IPS-15b (cell line): ENCODE results near the gene OLFM2.
"Not testable (repeated sequence)": the region's sequence is repeated elsewhere in the genome, so short reads cannot be mapped to it uniquely, and the experiment has no call there.

Experiments used
- H3K27me3 ChIP-seq: one replicate; pipeline ENCODE4 v1.6.1; 2013; ENCODE audit warnings: low read length; ENCODE audit not compliant: control insufficient read depth, insufficient read depth
- H3K36me3 ChIP-seq: one replicate; pipeline ENCODE4 v1.6.1; 2013; ENCODE audit warnings: low read length; ENCODE audit not compliant: control insufficient read depth, insufficient read depth
- H3K4me1 ChIP-seq: one replicate; pipeline ENCODE4 v1.6.1; 2013; ENCODE audit warnings: mild to moderate bottlenecking, low read length; ENCODE audit not compliant: control insufficient read depth, insufficient read depth
- H3K4me3 ChIP-seq: one replicate; pipeline ENCODE4 v1.5.1; 2013; ENCODE audit warnings: low read depth, low read length
- H3K9ac ChIP-seq: one replicate; pipeline ENCODE4 v1.6.1; 2013; ENCODE audit warnings: low read depth, mild to moderate bottlenecking, low read length
- H3K9me3 ChIP-seq: one replicate; pipeline ENCODE4 v1.6.1; 2013; ENCODE audit warnings: mild to moderate bottlenecking, low read length; ENCODE audit not compliant: control insufficient read depth, insufficient read depth

Gene OLFM2

DNA sequence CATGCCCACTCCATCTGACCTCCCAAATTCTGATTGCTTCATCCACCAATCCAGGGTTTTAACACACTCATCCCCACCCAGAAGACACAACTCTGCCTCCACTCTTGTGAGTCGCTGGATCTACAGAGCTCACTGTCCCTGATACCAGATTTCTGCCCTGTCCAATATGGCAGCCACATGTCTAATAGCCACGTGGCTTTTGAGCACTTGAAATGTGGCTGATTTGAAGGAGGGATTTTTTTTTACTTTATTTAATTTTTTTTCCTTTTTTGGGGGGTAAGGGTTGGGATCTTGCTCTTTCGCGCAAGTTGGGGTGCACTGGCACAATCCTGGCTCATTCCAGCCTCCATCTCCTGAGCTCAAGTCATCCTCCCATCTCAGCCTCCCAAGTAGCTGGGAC is 24.8 kb upstream of the OLFM2 start:
- Histone ChIP-seq H3K36me3 (peaks cover 3% of the 10 kb centered on the region), H3K9me3 (no peaks in the 10 kb centered on the region), H3K9ac (no peak overlapping the region), H3K27me3 (peaks cover 12% of the 10 kb centered on the region), H3K4me3 (no peak overlapping the region), H3K4me1 (peaks cover 2% of the 10 kb centered on the region)

DNA sequence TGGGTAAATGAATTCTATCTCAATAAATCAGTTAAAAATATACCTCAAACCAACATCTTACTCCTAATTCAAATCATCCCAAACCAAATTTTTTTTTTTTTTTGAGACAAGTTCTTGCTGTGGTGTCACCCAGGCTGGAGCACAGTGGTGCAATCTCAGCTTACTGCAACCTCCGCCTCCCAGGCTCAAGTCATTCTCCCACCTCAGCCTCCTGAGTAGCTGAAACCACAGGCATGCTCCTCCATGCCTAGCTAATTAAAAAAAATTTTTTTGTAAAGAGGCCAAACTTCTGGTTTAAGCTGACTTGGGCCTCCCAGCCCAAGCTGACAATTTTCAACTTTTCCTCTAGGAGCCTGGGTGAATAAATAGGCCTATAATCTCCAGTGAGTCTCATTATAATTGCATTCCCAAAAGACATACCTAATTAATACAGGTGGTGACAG is 22.1 kb upstream of the OLFM2 start:
- Histone ChIP-seq H3K9me3 (no peaks in the 10 kb centered on the region), H3K4me1 (peaks cover 2% of the 10 kb centered on the region), H3K9ac (no peak overlapping the region), H3K27me3 (peaks cover 7% of the 10 kb centered on the region), H3K36me3 (peaks cover 3% of the 10 kb centered on the region), H3K4me3 (no peak overlapping the region)

DNA sequence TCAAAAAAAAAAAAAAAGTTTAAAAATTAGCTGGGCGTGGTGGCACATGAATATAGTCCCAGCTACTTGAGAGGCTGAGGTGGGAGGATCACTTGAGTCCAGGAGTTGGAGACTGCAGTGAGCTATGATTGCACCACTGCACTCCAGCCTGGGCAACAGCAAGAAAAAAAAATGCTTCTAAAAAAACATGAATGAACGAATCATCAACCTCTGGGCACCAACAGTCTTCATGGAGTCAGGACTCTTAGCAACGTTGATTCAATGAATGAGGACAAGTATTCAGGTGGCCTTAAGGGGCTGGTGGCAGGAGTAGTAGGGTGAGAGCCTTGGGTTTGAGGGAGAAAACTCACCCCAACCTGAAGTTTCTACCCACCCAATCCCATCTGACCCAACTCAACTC is 20.6 kb upstream of the OLFM2 start:
- Histone ChIP-seq H3K9me3 (no peaks in the 10 kb centered on the region), H3K36me3 (peaks cover 3% of the 10 kb centered on the region), H3K27me3 (peaks cover 7% of the 10 kb centered on the region)

DNA sequence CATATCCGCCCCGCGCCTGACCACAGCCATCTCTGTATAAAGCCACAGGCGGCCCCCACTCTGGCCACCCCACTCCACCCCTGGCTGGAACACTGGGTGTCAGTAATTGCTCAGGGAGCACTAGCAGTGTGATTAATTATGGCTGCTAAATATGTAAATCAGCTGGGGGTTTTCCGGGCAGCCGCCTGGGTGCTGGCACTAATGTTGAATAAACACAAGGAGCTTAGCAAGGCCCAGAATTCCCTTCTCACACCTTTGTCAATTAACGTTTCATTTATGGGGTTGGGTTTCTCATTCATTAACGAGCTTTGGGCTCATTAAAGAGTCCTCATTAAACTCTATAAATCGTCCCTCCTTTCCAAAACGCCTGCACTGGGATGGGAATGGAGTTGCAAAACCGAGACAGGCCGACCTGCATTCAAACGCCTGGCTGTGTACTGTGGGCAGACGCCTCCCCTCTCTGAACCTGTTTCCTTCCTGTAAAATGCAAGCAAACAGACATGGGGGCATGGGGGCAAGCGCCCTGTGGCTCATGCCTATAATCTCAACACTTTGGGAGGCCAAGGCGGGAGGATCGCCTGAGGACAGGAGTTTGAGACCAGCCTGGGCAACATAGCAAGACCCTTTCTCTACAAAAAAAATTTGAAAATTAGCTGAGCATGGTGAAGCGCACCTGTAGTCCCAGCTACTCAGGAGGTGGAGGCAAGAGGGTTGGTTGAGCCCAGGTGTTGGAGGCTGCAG is 17.7 kb upstream of the OLFM2 start:
- Histone ChIP-seq H3K4me1 (peaks cover 7% of the 10 kb centered on the region), H3K4me3 (no peak overlapping the region), H3K9me3 (no peaks in the 10 kb centered on the region), H3K9ac (no peak overlapping the region), H3K36me3 (no peaks in the 10 kb centered on the region), H3K27me3 (peaks cover 2% of the 10 kb centered on the region)

More for the DNA sequence above, 20.6 kb upstream of the OLFM2 start:
- Histone ChIP-seq H3K4me3 (no peak overlapping the region), H3K9ac (no peak overlapping the region), H3K4me1 (peaks cover 7% of the 10 kb centered on the region)

DNA sequence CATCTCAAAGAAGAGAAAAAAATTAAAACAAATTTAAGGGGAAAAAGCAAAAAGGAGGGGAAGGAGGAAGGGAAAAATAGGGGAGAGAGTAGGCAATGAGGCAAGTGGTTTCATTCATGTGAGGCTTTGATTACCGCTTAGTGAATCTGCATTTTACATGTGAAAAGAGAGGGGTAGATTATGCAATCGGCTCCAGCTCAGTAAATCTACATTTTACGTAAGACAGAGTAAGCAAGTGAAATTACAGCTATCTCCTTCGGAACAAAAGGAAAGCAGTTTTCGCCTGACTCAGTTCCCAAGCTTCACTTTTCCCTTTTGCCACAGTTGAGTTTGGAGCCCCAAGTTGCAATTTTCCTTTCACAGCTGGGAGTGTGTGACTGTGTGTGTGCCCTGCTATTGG is 16.0 kb upstream of the OLFM2 start:
- H3K9ac ChIP-seq, result peak overlapping the region; percentile 54
- H3K4me1 ChIP-seq, result peaks cover 9% of the 10 kb centered on the region
- H3K27me3 ChIP-seq, result peaks cover 1% of the 10 kb centered on the region
- no peaks in the 10 kb centered on the region for H3K9me3 ChIP-seq
- H3K4me3 ChIP-seq, result peak overlapping the region; percentile 13
- H3K36me3 ChIP-seq, result no peaks in the 10 kb centered on the region

DNA sequence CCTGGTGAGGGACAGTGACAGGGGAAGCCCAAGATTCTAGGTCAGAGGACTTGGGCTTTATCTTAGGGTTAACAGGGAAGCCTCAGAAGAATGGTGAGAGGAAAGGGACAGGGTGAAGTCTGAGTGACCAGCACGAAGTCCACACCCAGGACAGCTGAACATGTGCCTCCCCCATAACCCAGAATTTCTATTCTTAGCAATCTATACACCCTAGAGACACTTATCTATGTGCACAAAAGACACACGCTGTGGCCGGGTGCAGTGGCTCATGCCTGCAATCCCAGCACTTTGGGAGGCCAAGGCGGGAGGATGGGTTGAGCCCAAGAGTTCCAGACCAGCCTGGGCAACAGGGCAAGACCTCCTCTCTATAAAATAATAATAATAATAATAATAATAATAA is 11.1 kb upstream of the OLFM2 start:
- Histone ChIP-seq H3K9me3 (no peaks in the 10 kb centered on the region), H3K9ac (no peak overlapping the region), H3K36me3 (no peaks in the 10 kb centered on the region), H3K4me1 (peaks cover 5% of the 10 kb centered on the region), H3K4me3 (no peak overlapping the region), H3K27me3 (no peaks in the 10 kb centered on the region)

DNA sequence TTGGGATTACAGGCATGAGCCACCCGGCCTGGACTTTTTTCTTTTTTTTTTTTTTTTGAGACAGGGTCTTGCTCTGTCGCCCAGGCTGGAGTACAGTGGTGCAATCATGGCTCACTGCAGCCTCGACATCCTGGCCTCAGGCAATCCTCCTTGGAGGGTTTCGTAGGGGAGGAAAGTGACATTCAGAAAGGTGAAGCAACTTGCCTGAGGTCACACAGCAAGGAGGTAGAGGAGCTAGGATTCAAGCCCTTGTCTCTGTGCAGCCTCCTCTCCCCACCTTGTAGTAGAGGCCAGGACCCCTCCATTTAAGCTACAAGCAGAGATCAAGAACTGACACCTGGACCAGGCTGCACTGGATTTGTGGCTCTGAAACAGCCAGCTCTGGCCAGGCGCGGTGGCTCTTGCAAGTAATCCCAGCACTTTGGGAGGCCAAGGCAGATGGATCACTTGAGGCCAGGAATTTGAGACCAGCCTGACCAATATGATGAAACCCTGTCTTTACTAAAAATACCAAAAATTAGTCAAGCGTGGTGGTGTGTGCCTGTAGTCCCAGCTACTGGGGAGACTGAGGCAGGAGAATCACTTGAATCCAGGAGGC is 10.3 kb upstream of the OLFM2 start:
- H3K9ac ChIP-seq, H3K36me3 ChIP-seq, H3K9me3 ChIP-seq, H3K4me3 ChIP-seq, H3K27me3 ChIP-seq, H3K4me1 ChIP-seq: not testable (repeated sequence)

DNA sequence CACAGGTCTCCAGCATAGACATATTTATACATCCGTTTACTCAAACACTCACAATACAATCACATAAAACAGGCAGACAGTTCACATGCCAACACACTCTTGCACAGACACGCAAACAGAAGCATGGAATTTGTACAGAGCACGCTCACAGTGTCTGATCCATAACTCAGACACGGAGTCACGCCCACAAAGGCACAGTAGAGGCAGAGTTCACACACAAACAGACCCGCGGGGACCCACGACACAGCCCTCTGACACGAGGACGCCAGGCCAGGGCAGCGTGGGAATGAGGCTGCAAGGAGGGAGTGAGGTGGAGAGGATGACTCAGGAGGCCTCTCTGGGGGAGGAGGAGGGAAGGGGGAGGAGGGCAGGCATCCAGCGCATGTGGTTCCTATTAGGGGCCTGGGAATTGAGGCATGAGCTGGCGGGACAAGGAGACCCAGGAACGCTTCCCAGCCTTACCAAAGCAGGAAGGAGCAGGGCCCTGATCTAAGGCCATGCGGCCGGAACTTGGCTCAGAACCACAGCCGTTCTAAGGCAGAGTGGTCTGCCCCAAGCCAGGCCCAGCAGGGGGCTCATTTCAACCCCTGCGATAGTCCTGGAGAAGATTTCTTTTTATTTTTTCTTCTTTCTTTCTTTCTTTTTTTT is 9.1 kb upstream of the OLFM2 start:
- Histone ChIP-seq H3K9ac (no peak overlapping the region), H3K36me3 (no peaks in the 10 kb centered on the region), H3K4me1 (peaks cover 2% of the 10 kb centered on the region), H3K9me3 (no peaks in the 10 kb centered on the region), H3K27me3 (no peaks in the 10 kb centered on the region), H3K4me3 (no peak overlapping the region)

DNA sequence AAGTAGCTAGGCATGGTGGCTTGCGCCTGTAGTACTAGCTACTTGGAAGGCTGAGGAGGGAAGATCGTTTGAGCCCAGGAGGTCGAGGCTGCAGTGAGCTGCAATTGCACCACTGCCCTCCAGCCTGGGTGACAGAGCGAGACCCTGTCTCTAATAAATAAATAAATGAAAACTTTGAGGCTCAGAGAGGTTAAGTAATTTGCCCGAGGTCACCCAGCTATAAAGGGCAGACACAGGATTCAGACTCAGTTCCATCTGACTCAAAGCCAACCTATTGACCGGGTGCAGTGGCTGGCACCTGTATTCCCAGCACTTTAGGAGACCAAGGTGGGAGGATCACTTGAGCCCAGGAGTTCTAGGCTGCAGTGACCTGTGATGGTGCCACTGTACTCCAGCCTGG is 7.4 kb upstream of the OLFM2 start:
- Histone ChIP-seq H3K4me1 (peaks cover 7% of the 10 kb centered on the region), H3K4me3 (no peak overlapping the region), H3K9ac (no peak overlapping the region), H3K36me3 (no peaks in the 10 kb centered on the region), H3K9me3 (no peaks in the 10 kb centered on the region), H3K27me3 (no peaks in the 10 kb centered on the region)

DNA sequence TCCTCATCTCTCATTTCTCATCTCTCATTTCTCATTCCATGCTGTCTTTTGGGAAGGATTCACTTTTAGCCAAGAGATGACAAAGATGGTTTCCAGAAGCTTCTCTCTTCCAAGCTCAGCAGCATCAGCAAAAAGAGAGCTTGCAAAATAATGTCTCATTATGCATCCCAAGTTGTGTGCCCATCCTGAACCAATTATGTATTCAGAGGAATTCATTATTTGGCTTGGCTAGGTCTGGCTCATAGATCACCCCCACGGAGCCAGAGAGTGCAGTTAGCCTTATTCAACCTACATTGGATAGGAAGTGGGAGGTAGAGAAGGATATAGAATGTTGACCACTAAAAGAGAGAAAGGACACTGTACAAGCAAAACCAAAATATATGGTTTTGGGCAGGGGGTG is 5.4 kb upstream of the OLFM2 start:
- H3K36me3 ChIP-seq, result no peaks in the 10 kb centered on the region
- H3K4me3 ChIP-seq, result no peak overlapping the region
- H3K4me1 ChIP-seq, result peaks cover 5% of the 10 kb centered on the region
- H3K9ac ChIP-seq, result no peak overlapping the region
- H3K9me3 ChIP-seq, result no peaks in the 10 kb centered on the region
- H3K27me3 ChIP-seq, result no peaks in the 10 kb centered on the region

DNA sequence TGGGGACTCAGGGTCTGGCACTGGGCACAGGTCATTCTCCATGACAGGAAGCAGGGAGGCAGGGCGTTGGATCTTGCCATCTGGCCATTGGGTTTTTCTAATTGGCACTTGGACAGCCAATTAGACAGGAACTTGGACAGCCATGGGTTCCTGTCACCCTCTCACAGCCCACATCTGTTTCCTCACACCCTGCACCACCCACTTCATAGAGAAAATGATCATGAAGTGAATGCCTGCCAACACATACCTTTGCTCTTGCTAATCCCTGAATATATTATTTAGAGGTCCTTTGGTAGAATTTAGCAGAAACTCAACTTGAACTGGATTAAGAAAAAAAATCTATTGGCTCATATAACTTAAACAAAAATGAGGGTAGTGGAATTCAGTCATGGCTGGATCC is 4.9 kb upstream of the OLFM2 start:
- no peak overlapping the region for H3K9ac ChIP-seq
- H3K27me3 ChIP-seq, result no peaks in the 10 kb centered on the region
- H3K9me3 ChIP-seq, result no peaks in the 10 kb centered on the region
- no peaks in the 10 kb centered on the region for H3K36me3 ChIP-seq
- H3K4me3 ChIP-seq, result no peak overlapping the region
- peaks cover 5% of the 10 kb centered on the region for H3K4me1 ChIP-seq

DNA sequence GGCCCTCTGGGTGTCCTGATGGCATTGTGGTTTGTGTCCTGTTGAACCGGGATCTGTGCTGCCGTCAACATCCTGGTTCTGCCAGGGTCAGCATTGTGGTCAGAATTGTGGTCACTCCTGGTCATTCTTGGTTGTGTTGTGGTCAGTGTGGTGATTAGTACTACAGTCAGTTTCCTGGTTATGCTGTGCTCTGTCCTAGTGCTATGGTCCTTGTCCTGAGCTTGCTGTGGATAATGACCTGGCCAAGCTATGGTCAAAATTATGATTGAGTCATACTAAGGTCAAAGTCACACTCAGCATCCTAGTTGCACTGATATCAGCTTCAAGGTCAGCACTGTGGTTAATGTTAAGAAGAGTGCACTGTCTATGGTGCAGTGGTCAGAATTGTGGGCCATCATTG is 4.5 kb upstream of the OLFM2 start:
- no peaks in the 10 kb centered on the region for H3K36me3 ChIP-seq
- H3K27me3 ChIP-seq, result no peaks in the 10 kb centered on the region
- H3K4me1 ChIP-seq, result peaks cover 5% of the 10 kb centered on the region
- H3K9me3 ChIP-seq, result no peaks in the 10 kb centered on the region
- no peak overlapping the region for H3K9ac ChIP-seq
- H3K4me3 ChIP-seq, result no peak overlapping the region
